Neural cell (in vitro differentiated cells): Measurements from ENCODE around the gene CREB3L1. TPM values are rescaled to one million over a fixed set of nuclear protein-coding genes. Genes with fewer than 3 reads are reported as not detected.

Experiments
- H2AFZ ChIP-seq: fragments of 200-600, 300-800 bp; sonication (generic), shearing (Covaris generic); 2 replicates; pipeline ENCODE4 v1.6.0; 2014; ENCODE audit warnings: low read depth, mild to moderate bottlenecking, antibody characterized with exemption, low read length, moderate library complexity
- H3F3A ChIP-seq: fragments of 200-600 bp; shearing (Covaris generic); 2 replicates; pipeline ENCODE4 v1.6.1; 2016; ENCODE audit warnings: mild to moderate bottlenecking, moderate library complexity, mixed read lengths, antibody characterized with exemption, low read length; ENCODE audit not compliant: insufficient read depth, poor library complexity, severe bottlenecking
- H3K27ac ChIP-seq: fragments of 200-600, 300-800 bp; sonication (generic), shearing (Covaris generic); 2 replicates; pipeline ENCODE4 v1.5.1; 2014; ENCODE audit warnings: mild to moderate bottlenecking, low read length, moderate library complexity
- H3K27me3 ChIP-seq: fragments of 300-800, 200-600 bp; sonication (generic), shearing (Covaris generic); 2 replicates; pipeline ENCODE4 v1.6.0; 2014; ENCODE audit warnings: mild to moderate bottlenecking, low read depth, low read length, moderate library complexity; ENCODE audit not compliant: insufficient read depth
- H3K36me3 ChIP-seq: fragments of 300-800, 200-600 bp; sonication (generic), shearing (Covaris generic); 2 replicates; pipeline ENCODE4 v1.5.1; 2014; ENCODE audit warnings: mild to moderate bottlenecking, antibody characterized with exemption, low read length, moderate library complexity; ENCODE audit not compliant: insufficient read depth
- H3K4me2 ChIP-seq: fragments of 300-800, 200-600 bp; sonication (generic), shearing (Covaris generic); 2 replicates; pipeline ENCODE4 v1.6.0; 2014; ENCODE audit warnings: mild to moderate bottlenecking, low read length
- H3K4me3 ChIP-seq: fragments of 300-800, 200-600 bp; sonication (generic), shearing (Covaris generic); 2 replicates; pipeline ENCODE4 v1.5.1; 2014; ENCODE audit warnings: mild to moderate bottlenecking, low read length, moderate library complexity
- H3K79me2 ChIP-seq: fragments of 200-600 bp; shearing (Covaris generic); replicated peaks from 2 replicates; pipeline ENCODE4 v1.6.0; 2014; ENCODE audit warnings: mild to moderate bottlenecking, low read length, moderate library complexity; ENCODE audit not compliant: insufficient read depth
- H3K9ac ChIP-seq: fragments of 300-800, 200-600 bp; sonication (generic), shearing (Covaris generic); 2 replicates; pipeline ENCODE4 v1.6.1; 2016; ENCODE audit warnings: mild to moderate bottlenecking, low read length, mixed read lengths
- H3K9me2 ChIP-seq: fragments of 200-600 bp; shearing (Covaris generic); 2 replicates; pipeline ENCODE4 v1.6.1; 2016; ENCODE audit warnings: mild to moderate bottlenecking, low read length, mixed read lengths; ENCODE audit not compliant: insufficient read depth
- H3K9me3 ChIP-seq: fragments of 200-600, 300-800 bp; sonication (generic), shearing (Covaris generic); 2 replicates; pipeline ENCODE4 v1.6.1; 2016; ENCODE audit warnings: mild to moderate bottlenecking, mixed run types, low read length, moderate library complexity, mixed read lengths
- H4K20me1 ChIP-seq: fragments of 200-600 bp; shearing (Covaris generic); 2 replicates; pipeline ENCODE4 v1.6.1; 2016; ENCODE audit warnings: mild to moderate bottlenecking, mixed run types; ENCODE audit not compliant: insufficient read depth
- CTCF ChIP-seq: fragments of 450-650 bp; IDR thresholded peaks from 2 replicates; pipeline ENCODE4 v1.5.1; 2014; ENCODE audit warnings: antibody characterized with exemption, mild to moderate bottlenecking, moderate library complexity; ENCODE audit not compliant: poor library complexity, severe bottlenecking
- EP300 ChIP-seq: fragments of 450-650 bp; conservative IDR thresholded peaks from 2 replicates; pipeline ENCODE4 v1.6.1; 2014; ENCODE audit warnings: antibody characterized with exemption, mild to moderate bottlenecking, moderate library complexity; ENCODE audit not compliant: poor library complexity, severe bottlenecking
- EZH2 ChIP-seq: fragments of 200-600, 300-800 bp; shearing (Covaris generic), sonication (generic); IDR thresholded peaks from 2 replicates; pipeline ENCODE4 v1.6.1; 2014; ENCODE audit warnings: antibody characterized with exemption, low read length, borderline replicate concordance, mild to moderate bottlenecking; ENCODE audit not compliant: insufficient read depth, poor library complexity, severe bottlenecking
- MXI1 ChIP-seq: fragments of 450-650 bp; conservative IDR thresholded peaks from 2 replicates; pipeline ENCODE4 v1.6.1; 2014; ENCODE audit warnings: antibody characterized with exemption, mild to moderate bottlenecking; ENCODE audit not compliant: poor library complexity, severe bottlenecking
- POLR2AphosphoS5 ChIP-seq: IDR thresholded peaks from 2 replicates; pipeline ENCODE4 v1.6.1; 2012
- RAD21 ChIP-seq: fragments of 450-650 bp; conservative IDR thresholded peaks from 2 replicates; pipeline ENCODE4 v1.6.1; 2014; ENCODE audit warnings: antibody characterized with exemption, mild to moderate bottlenecking, moderate library complexity
- REST ChIP-seq: IDR thresholded peaks from 2 replicates; pipeline ENCODE4 v1.6.1; 2012; ENCODE audit warnings: borderline replicate concordance
- SMC3 ChIP-seq: fragments of 450-650 bp; conservative IDR thresholded peaks from 2 replicates; pipeline ENCODE4 v1.6.1; 2014; ENCODE audit warnings: antibody characterized with exemption, mild to moderate bottlenecking, moderate library complexity; ENCODE audit not compliant: poor library complexity
- TAF1 ChIP-seq: IDR thresholded peaks from 2 replicates; pipeline ENCODE4 v1.6.1; 2012; ENCODE audit warnings: low read depth
- polyA plus RNA-seq: library from polyadenylated mRNA; depleted of rRNA; stranded (reverse); fragments of >200 nt; gene quantifications from 2 replicates; pipeline ENCODE4 v1.2.3, GENCODE V29; 2014

CREB3L1 gene
- polyA plus RNA-seq, 1 donor from 2014 or later: not detected

GRCh38 chr11:46298699-46299433 lies 21.4 kb downstream of the CREB3L1 start:
- H3F3A ChIP-seq: no peaks in the 10 kb centered on the region
- H3K9me2 ChIP-seq: no peaks in the 10 kb centered on the region
- no peaks in the 10 kb centered on the region for H4K20me1 ChIP-seq
- H3K4me2 ChIP-seq: no peak overlapping the region
- H2AFZ ChIP-seq: no peak overlapping the region
- TF ChIP-seq SMC3 (no peak), EP300 (no peak), MXI1 (no peak), RAD21 (no peak), CTCF (no peak), REST (no peak), POLR2AphosphoS5 (no peak), EZH2 (no peak), TAF1 (no peak)
- H3K27me3 ChIP-seq: no peaks in the 10 kb centered on the region
- H3K79me2 ChIP-seq: no peaks in the 10 kb centered on the region
- no peaks in the 10 kb centered on the region for H3K36me3 ChIP-seq
- H3K9ac ChIP-seq: no peak overlapping the region
- H3K4me3 ChIP-seq: no peak overlapping the region
- H3K9me3 ChIP-seq: no peaks in the 10 kb centered on the region
- no peak overlapping the region for H3K27ac ChIP-seq

- no peaks in the 10 kb centered on the region for H3K79me2 ChIP-seq
- H2AFZ ChIP-seq: no peak overlapping the region
- H3K36me3 ChIP-seq: no peaks in the 10 kb centered on the region
- TF ChIP-seq EP300: no peak
- TF ChIP-seq TAF1: no peak
- TF ChIP-seq RAD21: no peak
- no peak for TF ChIP-seq EZH2
- TF ChIP-seq POLR2AphosphoS5: no peak
- no peak for TF ChIP-seq CTCF
- TF ChIP-seq SMC3: no peak
- TF ChIP-seq REST: no peak
- TF ChIP-seq MXI1: no peak
- no peaks in the 10 kb centered on the region for H3K9me3 ChIP-seq
- H4K20me1 ChIP-seq: no peaks in the 10 kb centered on the region
- no peaks in the 10 kb centered on the region for H3F3A ChIP-seq
- H3K9ac ChIP-seq: no peak overlapping the region
- H3K9me2 ChIP-seq: no peaks in the 10 kb centered on the region
- no peak overlapping the region for H3K27ac ChIP-seq
- no peak overlapping the region for H3K4me2 ChIP-seq
- no peak overlapping the region for H3K4me3 ChIP-seq
- H3K27me3 ChIP-seq: no peaks in the 10 kb centered on the region
These were observed 22.0 kb downstream of the CREB3L1 start for GRCh38 chr11:46299451-46299961.
